PC-3 (cell line): Measurements from ENCODE around the gene NRDC. TPM values are rescaled to one million over a fixed set of nuclear protein-coding genes. Genes with fewer than 3 reads are reported as not detected.

Experiments
- ATAC-seq: fragments of 200-7000 bp; cut with Tn5 transposase; 2 replicates; pipeline ENCODE4 v1.9.1; 2020; ENCODE audit warnings: mild to moderate bottlenecking, moderate library complexity
- BruUV-seq: library from RNA; stranded (reverse); fragments of 400-500 nt; replicated peaks from 2 replicates; lab custom pipeline; 2021; lab: Mats Ljungman, UMichigan
- CTCF ChIA-PET: fragments of 300-600 bp; sonication (Branson Sonifier 250); formaldehyde crosslinking; loops from one replicate; lab custom pipeline; 2022; ENCODE audit warnings: antibody characterized with exemption; lab: Charles Lee
- POLR2A ChIA-PET: fragments of 300-600 bp; sonication (Branson Sonifier 250); formaldehyde crosslinking; loops from one replicate; lab custom pipeline; 2022; ENCODE audit warnings: antibody characterized with exemption; ENCODE audit not compliant: unreplicated experiment; lab: Charles Lee
- DNase-seq: peaks from one replicate; pipeline ENCODE4 v3.0.0-alpha.2; 2015
- H2AFZ ChIP-seq: fragments of 300-600 bp; sonication (generic); 2 replicates; pipeline ENCODE4 v1.6.0; 2016; ENCODE audit warnings: antibody characterized with exemption, low read length
- H3F3A ChIP-seq: fragments of 300-600 bp; sonication (generic); one replicate; pipeline ENCODE4 v1.6.0; 2017; ENCODE audit warnings: antibody characterized with exemption, low read length, control low read depth, mild to moderate bottlenecking; ENCODE audit not compliant: unreplicated experiment
- H3K27ac ChIP-seq: fragments of 300-600 bp; sonication (generic); 2 replicates; pipeline ENCODE4 v1.5.1; 2016; ENCODE audit warnings: mild to moderate bottlenecking, low read length
- H3K27me3 ChIP-seq: fragments of 300-600 bp; sonication (generic); 2 replicates; pipeline ENCODE4 v1.6.1; 2016; ENCODE audit warnings: low read length, mixed read lengths
- H3K36me3 ChIP-seq: fragments of 300-600 bp; sonication (generic); 2 replicates; pipeline ENCODE4 v1.6.1; 2016; ENCODE audit warnings: low read depth, mixed run types, low read length, mixed read lengths
- H3K4me1 ChIP-seq: fragments of 300-600 bp; sonication (generic); 2 replicates; pipeline ENCODE4 v1.5.1; 2016; ENCODE audit warnings: low read length; ENCODE audit not compliant: insufficient read depth
- H3K4me2 ChIP-seq: fragments of 300-600 bp; sonication (generic); 2 replicates; pipeline ENCODE4 v1.6.0; 2016; ENCODE audit warnings: low read length
- H3K4me3 ChIP-seq: fragments of 300-600 bp; sonication (generic); 2 replicates; pipeline ENCODE4 v1.5.1; 2016; ENCODE audit warnings: mild to moderate bottlenecking, low read length, mixed read lengths
- H3K79me2 ChIP-seq: fragments of 300-600 bp; sonication (generic); 2 replicates; pipeline ENCODE4 v1.6.1; 2017; ENCODE audit warnings: low read length, mixed read lengths
- H3K9ac ChIP-seq: fragments of 300-600 bp; sonication (generic); 2 replicates; pipeline ENCODE4 v1.6.0; 2016; ENCODE audit warnings: mild to moderate bottlenecking, low read length
- H3K9me2 ChIP-seq: fragments of 300-600 bp; sonication (generic); replicated peaks from 2 replicates; pipeline ENCODE4 v1.6.1; 2016; ENCODE audit warnings: mixed run types, low read length, mixed read lengths
- H3K9me3 ChIP-seq: fragments of 300-600 bp; sonication (generic); 2 replicates; pipeline ENCODE4 v1.6.1; 2016; ENCODE audit warnings: low read length, mixed read lengths
- H4K20me1 ChIP-seq: fragments of 300-600 bp; sonication (generic); 2 replicates; pipeline ENCODE4 v1.6.1; 2016; ENCODE audit warnings: low read length, mixed read lengths
- CTCF ChIP-seq: fragments of 300-600 bp; sonication (generic); conservative IDR thresholded peaks from 2 replicates; pipeline ENCODE4 v1.5.1; 2017; ENCODE audit warnings: antibody characterized with exemption, low read depth, mild to moderate bottlenecking, low read length
- EZH2 ChIP-seq: fragments of 300-600 bp; sonication (generic); IDR thresholded peaks from one replicate; pipeline ENCODE4 v1.6.1; 2017; ENCODE audit warnings: antibody characterized with exemption, mild to moderate bottlenecking, low read length; ENCODE audit not compliant: unreplicated experiment
- EZH2phosphoT487 ChIP-seq: fragments of 300-600 bp; sonication (generic); IDR thresholded peaks from 2 replicates; pipeline ENCODE4 v1.6.1; 2018; ENCODE audit warnings: mild to moderate bottlenecking, antibody characterized with exemption, low read length, borderline replicate concordance
- intact Hi-C: fragments of 100-400 bp; cut with micrococcal nuclease; formaldehyde crosslinking; loops from 2 replicates; pipeline ENCODE4 v1.9.0; 2023
- total RNA-seq: library from RNA; depleted of rRNA; stranded (reverse); fragments of >200 nt; gene quantifications from 2 replicates; pipeline ENCODE4 v1.2.3, GENCODE V29; 2014

NRDC gene
- total RNA-seq, 1 experiment from 2014 or later: 96.8 TPM

- Histone ChIP-seq H3K4me2 (peak overlapping the region; percentile 51), H3K4me1 (peaks cover 19% of the 10 kb centered on the region), H3K9me2 (no peaks in the 10 kb centered on the region), H3K4me3 (no peak overlapping the region; the same call in 1 of the 2 replicates), H3K27me3 (no peaks in the 10 kb centered on the region), H3K27ac (peak overlapping the region; percentile 22), H2AFZ (no peak overlapping the region), H3K9ac (no peak overlapping the region), H3K9me3 (no peaks in the 10 kb centered on the region), H3F3A (no peaks in the 10 kb centered on the region), H3K36me3 (no peaks in the 10 kb centered on the region), H4K20me1 (no peaks in the 10 kb centered on the region), H3K79me2 (no peaks in the 10 kb centered on the region)
- no TSS peak for BruUV-seq
- intact Hi-C loops: loop anchor here (10.0 kb wide), 1 partner anchor 66 kb away; no protein-coding TSS in a partner anchor
- DNase-seq (peak; percentile 81), ATAC-seq (peak; percentile 60)
- POLR2A ChIA-PET: no interaction called here
- CTCF ChIA-PET: interaction anchor here (0.7 to 1.1 kb wide), 2 partner anchors 8 to 219 kb away, joined by 3 to 5 read pairs; no protein-coding TSS in a partner anchor
- TF ChIP-seq CTCF (no peak), EZH2phosphoT487 (no peak), EZH2 (no peak)
These were observed 117.7 kb downstream of the NRDC start for GRCh38 chr1:51760872-51761271.

DNA sequence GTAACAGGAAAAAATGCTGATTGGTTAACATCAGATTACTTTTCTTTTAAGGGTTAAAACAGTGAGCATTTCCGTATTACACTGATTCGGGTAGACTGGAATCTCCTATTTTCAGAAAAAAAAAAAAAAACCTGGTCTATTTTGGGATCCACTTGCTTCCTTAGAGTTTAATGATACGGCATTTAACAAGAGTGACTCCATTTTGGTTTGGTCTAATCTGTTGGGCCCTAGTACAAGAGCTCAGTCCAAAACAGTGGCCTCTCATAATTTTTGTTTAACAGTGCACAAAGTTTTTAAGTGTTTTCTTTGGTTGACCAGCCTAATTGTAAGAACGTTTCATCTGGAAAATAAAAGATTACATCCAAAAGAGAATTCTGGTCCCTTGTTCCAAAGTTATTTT, 120.2 kb downstream of the NRDC start:
- Histone ChIP-seq H3K27me3 (no peaks in the 10 kb centered on the region), H2AFZ (no peak overlapping the region), H3K27ac (no peak overlapping the region), H3K36me3 (no peaks in the 10 kb centered on the region; the same call in 1 of the 2 replicates), H3K79me2 (no peaks in the 10 kb centered on the region), H3F3A (no peaks in the 10 kb centered on the region), H3K9me2 (no peaks in the 10 kb centered on the region), H3K4me2 (no peak overlapping the region), H3K4me3 (no peak overlapping the region), H4K20me1 (no peaks in the 10 kb centered on the region), H3K9ac (no peak overlapping the region), H3K9me3 (no peaks in the 10 kb centered on the region), H3K4me1 (peaks cover 19% of the 10 kb centered on the region)
- TF ChIP-seq EZH2phosphoT487: no peak
- no peak for TF ChIP-seq EZH2
- no peak for TF ChIP-seq CTCF
- POLR2A ChIA-PET: no interaction called here
- no peak for ATAC-seq
- CTCF ChIA-PET: no interaction called here
- no TSS peak for BruUV-seq
- intact Hi-C loops: no loop called here
- no peak for DNase-seq

GRCh38 chr1:51756290-51756689, 122.2 kb downstream of the NRDC start:
- Histone ChIP-seq H3K9me2 (no peaks in the 10 kb centered on the region), H3K79me2 (no peaks in the 10 kb centered on the region), H4K20me1 (no peaks in the 10 kb centered on the region), H3F3A (no peaks in the 10 kb centered on the region), H3K4me1 (peaks cover 22% of the 10 kb centered on the region), H3K9ac (no peak overlapping the region), H3K27ac (no peak overlapping the region), H3K4me2 (no peak overlapping the region), H3K27me3 (no peaks in the 10 kb centered on the region), H3K9me3 (no peaks in the 10 kb centered on the region), H3K4me3 (no peak overlapping the region), H3K36me3 (peaks cover 3% of the 10 kb centered on the region; the same call in 1 of the 2 replicates), H2AFZ (no peak overlapping the region)
- no peak for DNase-seq
- no TSS peak for BruUV-seq
- intact Hi-C loops: no loop called here
- ChIA-PET POLR2A (no interaction called here), CTCF (no interaction called here)
- no peak for ATAC-seq
- TF ChIP-seq CTCF (no peak), EZH2phosphoT487 (no peak), EZH2 (no peak)
